Uterus (tissue), 4 donors: ENCODE results near the gene SIX2. TPM values are rescaled to one million over a fixed set of nuclear protein-coding genes. Genes with fewer than 3 reads are reported as not detected.
A peak's percentile ranks its signal among the peaks of the same experiment; 100 is the strongest.

ENCODE experiments used
- DNase-seq, 2 donors: peaks; one replicate each; pipeline ENCODE4 v3.0.0-alpha.2; 2019 to 2020
- H3K27ac ChIP-seq, 2 donors: fragments of 200-600 bp; sonication (generic); 1 replicate in 1 of 2; 2 replicates in 1 of 2; pipeline ENCODE4 v1.5.1; 2016 to 2018
- H3K27me3 ChIP-seq, 2 donors: fragments of 200-600 bp; sonication (generic); one replicate each; pipeline ENCODE4 v1.5.1; 2018 to 2019; ENCODE audit warnings: control low read depth in 1 of 2
- H3K36me3 ChIP-seq, 2 donors: fragments of 200-600 bp; sonication (generic); one replicate each; pipeline ENCODE4 v1.5.1; 2019; ENCODE audit warnings: control low read depth in 1 of 2
- H3K4me1 ChIP-seq, 2 donors: fragments of 200-600 bp; sonication (generic); one replicate each; pipeline ENCODE4 v1.5.1; 2018 to 2019; ENCODE audit warnings: control low read depth in 1 of 2
- H3K4me3 ChIP-seq, 2 donors: fragments of 200-600 bp; sonication (generic); 1 replicate in 1 of 2; 2 replicates in 1 of 2; pipeline ENCODE4 v1.5.1; 2018 to 2019; ENCODE audit warnings: mild to moderate bottlenecking in 1 of 2
- H3K9me3 ChIP-seq, 2 donors: fragments of 200-600 bp; sonication (generic); one replicate each; pipeline ENCODE4 v1.5.1; 2019; ENCODE audit warnings: control low read depth in 1 of 2
- POLR2A ChIP-seq, 2 donors: fragments of 450-650 bp; IDR thresholded peaks; one replicate each; pipeline ENCODE4 v1.6.1; 2016; ENCODE audit warnings: antibody characterized with exemption in 2 of 2, mild to moderate bottlenecking in 1 of 2, moderate library complexity in 1 of 2
- intact Hi-C: fragments of 100-400 bp; cut with DNase I; formaldehyde crosslinking; loops from one replicate; pipeline ENCODE4 v1.15.1; 2023; ENCODE audit warnings: low total_unique reads
- total RNA-seq, 4 donors: library from RNA; depleted of rRNA in 3 of 4; stranded (reverse); fragments of >200 nt in 3 of 4; gene quantifications; one replicate each; pipeline versions ENCODE4 v1.1.0 to v1.2.4, GENCODE V29; 2014 to 2023
- TF ChIP-seq, protein P1 (sequence below), 4 experiments: fragments of 200-600 bp in 2 of 4; fragments of 450-650 bp in 2 of 4; sonication (generic) in 2 of 4; IDR thresholded peaks; one replicate each; pipeline ENCODE4 v1.5.1; 2016 to 2019; ENCODE audit warnings: antibody characterized with exemption in 4 of 4, mild to moderate bottlenecking in 2 of 4, moderate library complexity in 1 of 4
- donor health status: DM: yes; HTN: yes; CAD: no.

SIX2 gene
- total RNA-seq, result under 1 TPM in 2 of 4 donors, not detected in 2; 0.24 to 0.48 TPM

DNA sequence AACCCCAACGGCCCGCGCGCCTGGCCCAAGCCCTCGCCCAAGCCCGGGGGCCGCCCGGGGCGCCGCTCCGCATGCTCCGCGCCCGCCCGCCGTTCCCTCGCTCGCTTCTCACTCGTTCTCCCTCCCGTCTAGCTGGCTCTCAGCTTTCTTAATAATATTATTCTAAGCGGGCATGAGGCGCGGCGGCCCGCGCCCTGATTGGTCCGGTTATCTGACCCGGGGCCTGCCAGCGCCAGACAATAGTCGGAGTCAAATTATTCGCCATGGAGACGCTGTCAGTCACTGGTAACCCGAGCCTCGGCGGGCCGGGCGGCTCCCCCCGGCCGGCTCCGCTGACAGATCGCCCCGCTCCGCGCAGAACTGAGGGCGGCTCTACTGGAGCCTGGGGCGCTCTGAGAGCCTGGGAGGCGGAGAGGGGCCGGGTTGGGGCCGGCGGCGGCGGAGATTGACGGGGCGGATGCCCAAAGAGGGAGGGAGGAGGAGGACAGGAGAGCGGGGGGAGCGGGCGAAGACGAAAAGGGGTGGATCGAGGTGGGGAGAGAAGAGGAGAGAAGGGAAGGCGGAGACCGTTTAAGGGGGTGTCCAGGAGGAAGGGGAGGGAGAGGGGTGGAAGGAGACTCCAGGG lies at the start of gene SIX2:
Gene SIX2, minus strand, starts transcription at position 150 of the 625 bp plus-strand sequence. CDS start 342 bp downstream, outside the sequence.
- no peaks in the 10 kb centered on the region for H3K9me3 ChIP-seq
- H3K4me3 ChIP-seq, result peak within 1 kb of the TSS; percentile 21 to 30
- no peaks in the 10 kb centered on the region for H3K36me3 ChIP-seq
- peak within 1 kb of the TSS; percentile 53 to 58 for H3K27ac ChIP-seq
- DNase-seq, result peak; percentile 82 to 86
- H3K4me1 ChIP-seq, result peaks cover 0 to 29% of the 10 kb centered on the region in 2 donors
- TF ChIP-seq POLR2A (IDR thresholded peaks at IDR 0.05), result no peak
- TF ChIP-seq, protein P1, sequence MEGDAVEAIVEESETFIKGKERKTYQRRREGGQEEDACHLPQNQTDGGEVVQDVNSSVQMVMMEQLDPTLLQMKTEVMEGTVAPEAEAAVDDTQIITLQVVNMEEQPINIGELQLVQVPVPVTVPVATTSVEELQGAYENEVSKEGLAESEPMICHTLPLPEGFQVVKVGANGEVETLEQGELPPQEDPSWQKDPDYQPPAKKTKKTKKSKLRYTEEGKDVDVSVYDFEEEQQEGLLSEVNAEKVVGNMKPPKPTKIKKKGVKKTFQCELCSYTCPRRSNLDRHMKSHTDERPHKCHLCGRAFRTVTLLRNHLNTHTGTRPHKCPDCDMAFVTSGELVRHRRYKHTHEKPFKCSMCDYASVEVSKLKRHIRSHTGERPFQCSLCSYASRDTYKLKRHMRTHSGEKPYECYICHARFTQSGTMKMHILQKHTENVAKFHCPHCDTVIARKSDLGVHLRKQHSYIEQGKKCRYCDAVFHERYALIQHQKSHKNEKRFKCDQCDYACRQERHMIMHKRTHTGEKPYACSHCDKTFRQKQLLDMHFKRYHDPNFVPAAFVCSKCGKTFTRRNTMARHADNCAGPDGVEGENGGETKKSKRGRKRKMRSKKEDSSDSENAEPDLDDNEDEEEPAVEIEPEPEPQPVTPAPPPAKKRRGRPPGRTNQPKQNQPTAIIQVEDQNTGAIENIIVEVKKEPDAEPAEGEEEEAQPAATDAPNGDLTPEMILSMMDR (IDR thresholded peaks at IDR 0.05), result no peak
- intact Hi-C loops, result no loop called here
- H3K27me3 ChIP-seq, result peaks cover 10 to 26% of the 10 kb centered on the region in 2 donors

DNA sequence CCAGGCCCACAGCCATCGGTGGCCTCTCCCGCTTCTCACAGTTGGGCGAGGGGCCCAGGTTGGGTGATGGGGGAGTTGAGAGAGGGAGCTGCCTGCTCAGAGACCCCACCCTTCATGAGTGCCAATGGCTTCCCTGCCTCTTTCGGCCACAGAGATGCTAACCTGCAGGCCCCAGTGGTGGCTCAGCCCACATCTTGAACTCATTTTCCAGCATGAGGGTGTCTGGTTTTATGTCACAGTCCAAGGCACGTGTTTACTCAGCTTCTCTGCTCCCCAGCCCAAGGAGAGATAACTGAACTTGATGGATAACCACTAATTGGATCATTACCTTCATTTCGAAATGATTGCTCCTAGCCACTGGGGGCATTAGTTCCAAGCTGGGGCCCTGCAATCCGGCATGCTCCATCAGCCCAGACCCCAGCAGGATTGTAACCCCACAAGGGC lies 45.9 kb upstream of the SIX2 start:
- TF ChIP-seq POLR2A (IDR thresholded peaks at IDR 0.05), result no peak
- TF ChIP-seq, protein P1 (IDR thresholded peaks at IDR 0.05), result no peak

DNA sequence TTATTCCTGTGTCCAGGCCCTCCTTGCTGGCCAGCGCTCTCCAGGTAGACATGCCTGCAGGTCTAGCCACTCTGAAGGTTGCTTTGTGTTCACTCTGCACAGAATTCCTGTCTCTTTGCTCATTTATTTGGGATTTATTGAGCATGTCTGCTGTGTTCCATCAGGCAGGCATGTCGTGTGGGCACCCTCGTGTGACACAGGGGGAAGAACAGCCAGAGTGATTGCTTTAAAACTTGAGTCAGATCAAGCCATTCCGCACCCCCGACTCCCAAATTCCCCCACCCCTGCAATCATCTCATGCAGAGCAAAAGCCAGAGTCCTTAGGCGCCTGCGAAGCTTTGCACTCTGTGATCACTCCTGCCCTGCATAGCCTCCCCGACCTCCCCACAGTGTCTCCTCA lies 44.7 kb upstream of the SIX2 start:
- H3K4me1 ChIP-seq, result no peaks in the 10 kb centered on the region
- no peaks in the 10 kb centered on the region for H3K36me3 ChIP-seq
- H3K9me3 ChIP-seq, result no peaks in the 10 kb centered on the region
- TF ChIP-seq POLR2A (IDR thresholded peaks at IDR 0.05), result no peak
- TF ChIP-seq, protein P1 (IDR thresholded peaks at IDR 0.05), result no peak
- H3K27me3 ChIP-seq, result no peaks in the 10 kb centered on the region
- no peak for DNase-seq
- H3K4me3 ChIP-seq, result no peak overlapping the region
- no peak overlapping the region for H3K27ac ChIP-seq
- intact Hi-C loops, result no loop called here

More for the DNA sequence above, 45.9 kb upstream of the SIX2 start:
- Histone ChIP-seq H3K9me3 (no peaks in the 10 kb centered on the region), H3K36me3 (no peaks in the 10 kb centered on the region), H3K4me3 (no peak overlapping the region), H3K27ac (no peak overlapping the region), H3K4me1 (no peaks in the 10 kb centered on the region), H3K27me3 (no peaks in the 10 kb centered on the region)
- intact Hi-C loops, result no loop called here
- no peak for DNase-seq

DNA sequence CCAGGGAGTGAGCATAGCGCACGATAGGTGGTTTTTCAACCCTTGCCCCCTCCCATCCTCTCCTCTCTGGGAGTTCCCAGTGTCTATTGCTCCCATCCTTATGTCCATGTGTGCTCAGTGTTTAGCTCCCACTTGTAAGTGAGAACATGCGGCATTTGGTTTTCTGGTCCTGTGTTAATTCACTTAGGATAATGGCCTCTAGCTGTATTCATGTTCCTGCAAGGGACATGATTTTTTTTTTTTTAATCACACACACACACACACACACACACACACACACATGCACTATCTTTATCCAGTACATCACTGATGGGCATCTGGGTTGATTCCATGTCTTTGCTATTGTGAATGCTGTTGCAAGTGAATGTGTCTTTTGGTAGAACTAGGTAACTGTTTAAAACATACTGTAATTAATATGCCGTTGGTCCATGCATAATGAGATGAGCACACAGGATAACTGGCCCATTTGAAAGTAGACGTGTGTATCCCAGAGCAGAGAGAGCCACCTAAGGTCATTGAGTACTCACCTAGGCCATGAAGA lies 43.2 kb upstream of the SIX2 start:
- Histone ChIP-seq H3K4me3 (no peak overlapping the region), H3K4me1 (no peaks in the 10 kb centered on the region), H3K36me3 (no peaks in the 10 kb centered on the region), H3K27ac (no peak overlapping the region), H3K27me3 (no peaks in the 10 kb centered on the region), H3K9me3 (no peaks in the 10 kb centered on the region)
- intact Hi-C loops, result no loop called here
- no peak for TF ChIP-seq POLR2A (IDR thresholded peaks at IDR 0.05)
- TF ChIP-seq, protein P1 (IDR thresholded peaks at IDR 0.05), result no peak
- no peak for DNase-seq

DNA sequence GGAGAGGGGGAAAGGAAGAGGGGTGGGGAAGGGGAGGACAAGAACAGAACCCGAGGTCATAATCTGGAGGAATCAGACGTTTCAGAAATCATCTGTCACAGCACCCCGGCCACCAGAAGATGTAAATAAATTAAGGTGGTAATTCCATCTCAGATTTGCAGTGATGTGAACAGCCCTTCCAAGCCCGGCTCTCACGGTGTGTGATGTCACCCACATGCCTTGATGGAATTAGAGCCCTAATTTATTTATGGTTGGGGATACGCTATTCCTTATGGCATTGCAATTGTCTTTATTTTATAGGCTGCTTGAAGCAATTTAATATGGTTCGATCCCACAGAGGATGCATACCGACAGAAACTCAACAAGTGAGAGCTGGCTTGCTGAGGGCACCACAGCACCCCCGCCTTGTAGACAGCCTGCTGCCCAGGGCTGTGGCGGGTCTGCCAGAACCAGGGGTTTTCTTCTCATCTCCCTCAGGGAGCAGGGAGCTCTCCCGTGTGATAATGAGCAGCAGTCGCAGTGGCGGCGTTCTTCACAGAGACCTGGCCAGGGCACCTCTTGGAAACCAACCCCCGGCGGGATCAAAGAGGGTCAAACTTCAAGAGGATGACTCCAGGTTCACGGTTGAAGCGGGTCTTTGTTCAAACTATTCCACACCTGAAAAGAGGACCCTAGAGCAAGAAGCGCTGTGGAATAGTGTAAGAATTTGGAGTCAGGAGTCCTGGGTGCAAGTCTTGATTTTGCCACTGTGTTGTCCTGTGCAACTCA lies 40.5 kb upstream of the SIX2 start:
- no peak for DNase-seq
- Histone ChIP-seq H3K4me1 (no peaks in the 10 kb centered on the region), H3K27ac (no peak overlapping the region), H3K36me3 (no peaks in the 10 kb centered on the region), H3K9me3 (no peaks in the 10 kb centered on the region), H3K4me3 (no peak overlapping the region), H3K27me3 (no peaks in the 10 kb centered on the region)
- intact Hi-C loops, result no loop called here
- no peak for TF ChIP-seq POLR2A (IDR thresholded peaks at IDR 0.05)
- TF ChIP-seq, protein P1 (IDR thresholded peaks at IDR 0.05), result no peak
